HK-2 (cell line): Measurements from ENCODE around the gene CAPN15.
"Not testable (repeated sequence)": the region's sequence is repeated elsewhere in the genome, so short reads cannot be mapped to it uniquely, and the experiment has no call there.

Experiments
- DNase-seq: peaks from one replicate; pipeline ENCODE4 v3.0.0-alpha.2; 2018; ENCODE audit not compliant: unreplicated experiment

The CAPN15 gene

GRCh38 chr16:527015-527903, at the start of gene CAPN15:
Gene CAPN15 (plus strand): TSS chr16:527712. CDS start chr16:546839, 19,127 bp downstream.
- DNase-seq = peak; percentile 83

- DNase-seq = not testable (repeated sequence)
These were observed 49.2 kb upstream of the CAPN15 start for GRCh38 chr16:478287-478686.

GRCh38 chr16:482468-483185, 44.9 kb upstream of the CAPN15 start:
- DNase-seq = no peak

GRCh38 chr16:483341-484075, 44.0 kb upstream of the CAPN15 start:
- DNase-seq = no peak

- no peak for DNase-seq
These were observed 37.9 kb upstream of the CAPN15 start for GRCh38 chr16:489606-490005.

- no peak for DNase-seq
These were observed 36.7 kb upstream of the CAPN15 start for GRCh38 chr16:490768-491167.

GRCh38 chr16:491220-491919, 36.1 kb upstream of the CAPN15 start:
- no peak for DNase-seq

GRCh38 chr16:492211-492875, 35.2 kb upstream of the CAPN15 start:
- no peak for DNase-seq

GRCh38 chr16:494676-495075, 32.8 kb upstream of the CAPN15 start:
- DNase-seq = not testable (repeated sequence)

GRCh38 chr16:495127-495748, 32.3 kb upstream of the CAPN15 start:
- no peak for DNase-seq

GRCh38 chr16:496097-496886, 31.2 kb upstream of the CAPN15 start:
- no peak for DNase-seq

GRCh38 chr16:497258-497657, 30.3 kb upstream of the CAPN15 start:
- no peak for DNase-seq

GRCh38 chr16:499924-500323, 27.6 kb upstream of the CAPN15 start:
- DNase-seq = no peak

GRCh38 chr16:500709-501108, 26.8 kb upstream of the CAPN15 start:
- DNase-seq = no peak

- DNase-seq = no peak
These were observed 25.2 kb upstream of the CAPN15 start for GRCh38 chr16:502179-502943.

GRCh38 chr16:503150-504071, 24.1 kb upstream of the CAPN15 start:
- DNase-seq = no peak

- no peak for DNase-seq
These were observed 21.9 kb upstream of the CAPN15 start for GRCh38 chr16:505479-506245.
